HG03439 (cell line): ENCODE measurements around the gene SLC22A2.

ENCODE experiments used
- ATAC-seq: cut with Tn5 transposase; IDR thresholded peaks from one replicate; pipeline ENCODE4 v1.9.1; 2021; ENCODE audit warnings: mild to moderate bottlenecking, moderate library complexity; ENCODE audit not compliant: unreplicated experiment

Gene SLC22A2

GRCh38 chr6:160218810-160219209 lies 39.8 kb downstream of the SLC22A2 start:
- ATAC-seq: no peak

GRCh38 chr6:160217863-160218262 lies 40.8 kb downstream of the SLC22A2 start:
- no peak for ATAC-seq

GRCh38 chr6:160217073-160217472 lies 41.5 kb downstream of the SLC22A2 start:
- no peak for ATAC-seq

GRCh38 chr6:160215232-160215631 lies 43.4 kb downstream of the SLC22A2 start:
- no peak for ATAC-seq

- ATAC-seq: no peak
Observed at GRCh38 chr6:160207618-160208017, 51.0 kb downstream of the SLC22A2 start.

- ATAC-seq: no peak
Observed at GRCh38 chr6:160204710-160205109, 53.9 kb downstream of the SLC22A2 start.

GRCh38 chr6:160203953-160204352 lies 54.7 kb downstream of the SLC22A2 start:
- no peak for ATAC-seq

GRCh38 chr6:160203522-160203921 lies 55.1 kb downstream of the SLC22A2 start:
- no peak for ATAC-seq

GRCh38 chr6:160203076-160203475 lies 55.5 kb downstream of the SLC22A2 start:
- no peak for ATAC-seq

GRCh38 chr6:160202411-160202810 lies 56.2 kb downstream of the SLC22A2 start:
- no peak for ATAC-seq

- no peak for ATAC-seq
Observed at GRCh38 chr6:160201061-160201460, 57.6 kb downstream of the SLC22A2 start.

- peak; percentile 51 for ATAC-seq
Observed at GRCh38 chr6:160198606-160199211, 59.9 kb downstream of the SLC22A2 start.

GRCh38 chr6:160197662-160198061 lies 61.0 kb downstream of the SLC22A2 start:
- ATAC-seq: no peak

GRCh38 chr6:160194808-160195207 lies 63.8 kb downstream of the SLC22A2 start:
- no peak for ATAC-seq

GRCh38 chr6:160192840-160193239 lies 65.8 kb downstream of the SLC22A2 start:
- no peak for ATAC-seq

GRCh38 chr6:160190973-160191372 lies 67.6 kb downstream of the SLC22A2 start:
- ATAC-seq: no peak

GRCh38 chr6:160190081-160190480 lies 68.5 kb downstream of the SLC22A2 start:
- no peak for ATAC-seq

GRCh38 chr6:160188773-160189172 lies 69.8 kb downstream of the SLC22A2 start:
- no peak for ATAC-seq

GRCh38 chr6:160180706-160181105 lies 77.9 kb downstream of the SLC22A2 start:
- no peak for ATAC-seq

GRCh38 chr6:160178271-160178670 lies 80.3 kb downstream of the SLC22A2 start:
- ATAC-seq: no peak

GRCh38 chr6:160177220-160177619 lies 81.4 kb downstream of the SLC22A2 start:
- ATAC-seq: no peak

- ATAC-seq: no peak
Observed at GRCh38 chr6:160174681-160175080, 83.9 kb downstream of the SLC22A2 start.

- ATAC-seq: no peak
Observed at GRCh38 chr6:160173806-160174527, 84.7 kb downstream of the SLC22A2 start.
